ENCODE results near the gene FAM177B. TPM values are rescaled to one million over a fixed set of nuclear protein-coding genes. Genes with fewer than 3 reads are reported as not detected.

FAM177B gene
- 0.53 TPM for total RNA-seq
- 0.41 TPM for polyA plus RNA-seq

DNA sequence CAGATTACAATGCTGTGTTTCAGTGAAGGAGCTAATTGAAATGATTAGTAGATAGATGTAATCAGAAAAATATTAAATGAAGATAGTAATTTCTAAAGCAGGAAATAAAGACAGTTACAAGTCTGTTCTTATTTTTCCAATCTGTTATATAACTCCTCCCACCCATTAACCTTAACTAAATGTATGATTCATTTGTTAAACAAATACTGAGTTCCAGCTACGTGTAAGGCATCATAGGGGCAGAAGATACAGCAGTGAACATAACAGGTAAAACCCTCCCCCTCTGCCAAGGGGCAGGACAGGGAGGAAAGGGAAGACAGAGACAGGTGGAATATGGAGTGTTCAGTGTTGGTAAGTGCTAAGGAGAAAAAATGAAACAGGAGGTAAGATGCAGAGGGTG, at the start of gene FAM177B:
TSS of gene FAM177B (plus strand) at position 231 of the 400 bp plus-strand sequence. CDS start 9,344 bp downstream, outside the sequence.
- Histone ChIP-seq H3K4me3 (ENCODE audit: low read depth, low read length) (no peak within 1 kb of the TSS), H3K27ac (ENCODE audit: low read depth) (no peak within 1 kb of the TSS), H3K36me3 (ENCODE audit: insufficient read depth) (no peaks in the 10 kb centered on the region), H3K4me1 (ENCODE audit: insufficient read depth) (no peaks in the 10 kb centered on the region)
- DNase-seq (ENCODE audit: extremely low spot score): no peak
- 62% methylated on average over 1 of the region's 1 CpG for WGBS

DNA sequence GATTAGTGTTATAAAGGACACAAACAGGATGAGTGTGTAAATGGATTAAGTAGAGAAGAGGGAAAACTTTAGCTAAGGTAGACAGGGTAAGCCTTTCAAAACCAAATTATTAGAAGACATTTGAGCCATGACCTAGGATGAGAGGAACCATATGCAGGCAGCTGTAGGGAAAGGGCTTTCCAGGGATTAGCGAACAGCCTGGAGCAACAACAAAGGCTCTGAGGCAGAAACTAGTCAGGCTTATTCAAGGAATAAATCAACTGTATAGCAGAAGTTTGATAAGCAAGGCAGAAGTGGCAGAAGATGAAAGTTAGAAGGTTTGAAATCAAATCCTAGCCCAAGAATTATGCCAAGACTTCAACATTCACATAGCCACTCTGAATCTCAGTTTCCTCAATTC, 46.0 kb upstream of the FAM177B start:
- H3K4me3 ChIP-seq (ENCODE audit: low read depth, low read length): no peak overlapping the region
- peaks cover 2% of the 10 kb centered on the region for H3K36me3 ChIP-seq (ENCODE audit: insufficient read depth)
- 71% methylated on average over 1 of the region's 1 CpG for WGBS
- no peaks in the 10 kb centered on the region for H3K4me1 ChIP-seq (ENCODE audit: insufficient read depth)
- no peak for DNase-seq (ENCODE audit: extremely low spot score)
- H3K27ac ChIP-seq (ENCODE audit: low read depth): no peak overlapping the region

DNA sequence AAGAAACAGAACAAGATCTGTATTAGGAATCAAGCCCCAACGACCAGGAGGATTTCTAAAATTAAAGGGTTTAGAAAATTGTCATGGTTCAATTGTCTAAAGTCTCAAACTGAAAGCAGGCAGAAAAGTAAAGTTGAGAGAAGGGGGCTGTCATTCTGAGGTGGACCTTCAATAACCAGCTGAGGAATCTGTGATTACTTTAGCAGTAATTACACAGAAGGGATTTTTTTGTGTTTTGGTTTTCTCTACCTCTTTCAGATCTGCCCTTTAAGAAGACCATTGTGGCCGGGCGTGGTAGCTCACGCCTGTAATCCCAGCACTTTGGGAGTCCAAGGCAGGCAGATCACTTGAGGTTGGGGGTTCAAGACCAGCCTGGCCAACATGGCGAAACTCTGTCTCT, 42.1 kb upstream of the FAM177B start:
- no peak overlapping the region for H3K4me3 ChIP-seq (ENCODE audit: low read depth, low read length)
- H3K27ac ChIP-seq (ENCODE audit: low read depth): no peak overlapping the region
- no peaks in the 10 kb centered on the region for H3K4me1 ChIP-seq (ENCODE audit: insufficient read depth)
- 81% methylated on average over 5 of the region's 5 CpGs for WGBS
- DNase-seq (ENCODE audit: extremely low spot score): no peak
- no peaks in the 10 kb centered on the region for H3K36me3 ChIP-seq (ENCODE audit: insufficient read depth)

DNA sequence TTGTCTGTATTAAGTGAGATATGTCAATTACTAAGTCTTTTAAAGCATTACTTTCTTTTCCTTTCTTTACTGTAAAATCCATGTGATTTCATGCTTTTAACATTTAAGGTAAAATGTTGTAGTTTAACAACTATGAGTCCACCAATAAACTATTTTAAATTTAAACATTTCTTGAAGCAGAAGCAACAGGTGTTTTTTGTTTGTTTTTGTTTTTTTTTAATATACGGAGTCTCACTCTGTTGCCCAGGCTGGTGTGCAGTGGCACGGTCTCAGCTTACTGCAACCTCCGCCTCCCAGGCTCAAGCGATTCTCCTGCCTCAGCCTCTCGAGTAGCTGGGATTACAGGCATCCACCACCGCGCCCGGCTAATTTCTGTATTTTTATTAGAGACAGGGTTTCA, 40.3 kb upstream of the FAM177B start:
- DNase-seq (ENCODE audit: extremely low spot score): no peak
- WGBS: 93% methylated on average over 8 of the region's 8 CpGs
- peaks cover 3% of the 10 kb centered on the region for H3K36me3 ChIP-seq (ENCODE audit: insufficient read depth)
- H3K27ac ChIP-seq (ENCODE audit: low read depth): no peak overlapping the region
- H3K4me1 ChIP-seq (ENCODE audit: insufficient read depth): no peaks in the 10 kb centered on the region
- H3K4me3 ChIP-seq (ENCODE audit: low read depth, low read length): no peak overlapping the region

DNA sequence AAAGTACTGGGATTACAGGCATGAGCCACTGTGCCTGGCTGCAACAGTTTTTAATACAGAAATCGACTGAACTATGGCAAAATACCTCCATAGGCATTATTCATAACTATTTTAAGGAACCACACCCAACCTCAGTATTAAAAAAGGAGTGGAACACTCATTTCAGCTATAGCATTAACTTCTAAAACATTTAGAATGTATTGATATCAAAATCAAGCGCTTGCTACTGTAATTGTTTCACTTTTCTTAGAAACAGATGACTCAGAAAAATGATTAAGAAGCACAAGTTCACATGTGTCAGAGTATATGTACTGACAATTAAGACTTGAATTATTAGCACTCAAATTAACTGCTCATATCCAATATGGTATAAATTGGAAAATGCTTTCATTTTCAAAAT, 39.8 kb upstream of the FAM177B start:
- Histone ChIP-seq H3K4me3 (ENCODE audit: low read depth, low read length) (no peak overlapping the region), H3K4me1 (ENCODE audit: insufficient read depth) (no peaks in the 10 kb centered on the region), H3K27ac (ENCODE audit: low read depth) (no peak overlapping the region), H3K36me3 (ENCODE audit: insufficient read depth) (peaks cover 3% of the 10 kb centered on the region)
- no peak for DNase-seq (ENCODE audit: extremely low spot score)
- 93% methylated on average over 2 of the region's 2 CpGs for WGBS

DNA sequence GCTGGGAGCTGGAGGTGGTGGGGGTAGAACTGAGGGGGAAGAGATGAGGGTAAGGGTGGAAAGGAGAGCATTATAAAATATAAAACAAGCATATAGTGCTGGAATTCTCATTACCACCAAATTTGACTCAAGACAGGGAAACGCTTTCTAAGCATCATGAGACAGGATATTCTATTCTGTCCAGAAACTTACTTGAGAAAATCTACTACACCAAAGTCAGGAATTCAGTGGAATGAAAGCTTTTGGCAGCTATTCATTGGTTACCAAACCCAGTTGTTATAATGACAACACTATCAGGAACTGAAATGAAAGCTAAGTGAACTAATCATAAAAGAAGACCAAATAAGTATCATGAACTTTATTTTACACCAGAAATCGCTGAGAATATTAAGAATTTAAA, 39.2 kb upstream of the FAM177B start:
- WGBS: 76% methylated on average over 2 of the region's 2 CpGs

DNA sequence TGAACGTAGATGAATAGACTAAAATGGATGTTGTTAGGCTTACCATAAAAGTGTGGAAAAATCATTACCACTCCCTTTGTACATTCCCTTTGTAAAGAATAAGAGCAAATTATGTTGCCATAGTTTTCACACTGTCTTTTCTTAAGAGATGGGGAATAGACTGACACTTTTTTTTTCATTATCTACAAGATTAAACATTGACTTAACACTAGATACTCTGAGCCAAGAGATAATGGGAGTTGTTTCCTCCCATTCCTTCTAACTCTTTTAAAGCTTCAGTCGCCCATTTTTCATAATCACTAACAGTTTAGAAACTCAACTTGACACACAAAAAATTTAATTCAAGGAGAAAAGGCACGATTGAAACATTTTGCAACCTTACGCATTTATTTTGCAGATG, 34.8 kb upstream of the FAM177B start:
- no peak for DNase-seq (ENCODE audit: extremely low spot score)
- WGBS: 93% methylated on average over 4 of the region's 4 CpGs
- Histone ChIP-seq H3K36me3 (ENCODE audit: insufficient read depth) (peaks cover 5% of the 10 kb centered on the region), H3K27ac (ENCODE audit: low read depth) (no peak overlapping the region), H3K4me3 (ENCODE audit: low read depth, low read length) (no peak overlapping the region), H3K4me1 (ENCODE audit: insufficient read depth) (no peaks in the 10 kb centered on the region)

More for the DNA sequence above, 39.2 kb upstream of the FAM177B start:
- Histone ChIP-seq H3K27ac (ENCODE audit: low read depth) (no peak overlapping the region), H3K4me1 (ENCODE audit: insufficient read depth) (no peaks in the 10 kb centered on the region), H3K36me3 (ENCODE audit: insufficient read depth) (peaks cover 5% of the 10 kb centered on the region), H3K4me3 (ENCODE audit: low read depth, low read length) (no peak overlapping the region)
- DNase-seq (ENCODE audit: extremely low spot score): no peak

DNA sequence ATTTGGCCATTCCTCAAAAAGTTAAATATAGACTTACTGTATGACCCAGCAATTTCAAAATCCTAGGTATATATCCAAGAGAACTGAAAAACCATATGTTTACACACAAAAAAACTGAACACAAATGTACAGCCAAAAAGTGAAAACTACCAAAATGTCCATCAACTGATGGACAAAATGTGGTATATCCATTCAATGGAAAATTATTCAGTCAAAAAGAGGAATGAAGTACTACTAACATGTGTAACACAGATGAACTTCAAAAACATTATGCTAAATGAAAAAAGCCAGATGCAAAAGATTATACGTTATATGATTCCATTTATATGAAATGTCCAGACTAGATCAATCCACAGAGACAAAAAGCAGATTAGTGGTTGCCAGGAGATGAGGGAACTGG, 32.7 kb upstream of the FAM177B start:
- Histone ChIP-seq H3K27ac (ENCODE audit: low read depth) (no peak overlapping the region), H3K36me3 (ENCODE audit: insufficient read depth) (peaks cover 5% of the 10 kb centered on the region), H3K4me1 (ENCODE audit: insufficient read depth) (no peaks in the 10 kb centered on the region), H3K4me3 (ENCODE audit: low read depth, low read length) (no peak overlapping the region)
- WGBS: 72% methylated on average over 1 of the region's 1 CpG
- DNase-seq (ENCODE audit: extremely low spot score): no peak

DNA sequence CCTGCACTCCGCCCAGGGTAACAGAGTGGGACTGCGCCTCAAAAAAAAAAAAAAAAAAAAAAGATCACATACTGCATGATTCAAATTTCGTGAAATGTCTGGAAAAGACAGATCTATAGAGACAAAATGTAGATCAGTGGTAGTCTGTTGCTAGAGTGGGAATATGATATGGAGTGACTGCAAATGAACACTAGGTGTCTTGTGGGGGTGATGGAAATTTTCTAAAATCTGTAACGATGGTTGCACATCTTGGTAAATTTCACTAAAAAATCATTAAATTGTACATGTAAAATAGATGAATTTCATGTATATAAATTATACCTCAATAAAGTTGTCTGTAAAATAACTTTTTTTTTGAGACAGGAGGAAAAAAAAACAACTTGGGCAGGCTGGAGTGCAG, 30.2 kb upstream of the FAM177B start:
- 97% methylated on average over 4 of the region's 4 CpGs for WGBS
- H3K4me3 ChIP-seq (ENCODE audit: low read depth, low read length): no peak overlapping the region

DNA sequence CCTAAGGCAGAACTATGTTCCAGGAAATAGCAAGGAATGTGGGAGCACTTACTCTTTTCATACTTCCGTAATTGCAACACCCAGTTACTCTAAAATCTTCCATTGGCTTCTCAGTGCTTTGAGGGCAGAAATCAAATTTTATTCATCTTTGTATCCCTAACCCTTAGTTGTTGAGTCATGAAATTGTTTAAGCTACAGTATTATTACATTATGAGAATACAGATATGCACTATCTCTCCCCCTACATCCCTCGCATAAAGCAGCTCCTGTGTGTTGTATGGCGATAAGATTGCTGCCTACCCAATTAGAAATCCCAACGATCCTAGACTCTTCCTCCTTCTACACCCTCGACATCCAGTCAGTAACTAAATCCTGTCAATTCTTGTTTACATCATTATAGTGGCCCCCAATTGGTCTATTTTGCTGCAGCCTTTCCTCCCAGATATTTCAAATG, 27.3 kb upstream of the FAM177B start:
- H3K4me1 ChIP-seq (ENCODE audit: insufficient read depth): peaks cover 1% of the 10 kb centered on the region
- H3K27ac ChIP-seq (ENCODE audit: low read depth): no peak overlapping the region
- DNase-seq (ENCODE audit: extremely low spot score): no peak
- no peak overlapping the region for H3K4me3 ChIP-seq (ENCODE audit: low read depth, low read length)
- no peaks in the 10 kb centered on the region for H3K36me3 ChIP-seq (ENCODE audit: insufficient read depth)
- WGBS: 75% methylated on average over 5 of the region's 5 CpGs

More for the DNA sequence above, 30.2 kb upstream of the FAM177B start:
- peaks cover 1% of the 10 kb centered on the region for H3K4me1 ChIP-seq (ENCODE audit: insufficient read depth)
- H3K27ac ChIP-seq (ENCODE audit: low read depth): no peak overlapping the region
- peaks cover 2% of the 10 kb centered on the region for H3K36me3 ChIP-seq (ENCODE audit: insufficient read depth)
- no peak for DNase-seq (ENCODE audit: extremely low spot score)

DNA sequence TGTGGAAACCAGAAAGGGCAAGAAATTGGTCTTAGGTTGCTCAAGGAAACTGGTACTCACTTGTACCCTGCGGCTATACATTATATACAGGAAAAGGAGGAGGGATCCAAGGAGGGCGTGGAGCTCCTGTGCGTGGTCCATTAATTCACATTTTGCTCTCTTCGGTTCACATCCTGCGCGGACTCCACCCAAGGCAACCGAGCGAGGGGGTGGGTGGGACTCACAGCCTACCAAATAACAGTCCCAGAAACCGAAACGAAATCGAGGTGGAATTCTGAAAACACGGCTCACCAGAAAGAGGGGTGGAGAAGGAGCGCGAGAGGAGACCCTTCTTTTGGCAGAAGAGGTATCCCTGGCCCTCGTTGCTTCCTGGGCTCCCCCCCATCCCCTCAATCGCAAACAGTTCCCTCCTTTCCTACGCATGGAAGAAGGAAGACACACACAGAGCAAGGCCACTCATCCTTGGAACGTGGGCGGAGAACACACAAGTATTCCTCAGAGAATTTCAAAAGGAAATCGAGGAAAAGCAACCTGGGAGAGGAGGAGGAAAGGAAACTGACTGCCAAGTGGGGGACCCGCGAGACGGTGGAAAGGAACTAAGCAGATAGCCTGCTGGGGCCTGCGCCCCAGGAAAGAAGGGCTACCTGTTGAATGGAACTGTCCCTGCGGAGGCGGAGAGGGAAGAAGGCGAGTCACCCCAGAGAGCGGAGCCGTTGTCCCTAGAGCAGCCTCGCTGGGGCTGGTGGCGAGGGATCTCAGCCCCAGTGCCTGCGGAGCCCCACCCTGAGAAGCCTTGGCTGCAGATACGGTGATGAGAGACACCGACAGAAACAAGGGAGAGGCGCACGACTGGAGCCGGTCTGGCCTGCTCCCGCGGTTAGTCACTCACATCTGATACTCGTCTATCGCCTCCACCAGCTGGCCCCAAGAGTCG, 25.4 kb upstream of the FAM177B start:
- peak overlapping the region; percentile 66 for H3K4me3 ChIP-seq (ENCODE audit: low read depth, low read length)
- peak overlapping the region; percentile 90 for H3K27ac ChIP-seq (ENCODE audit: low read depth)
- peaks cover 1% of the 10 kb centered on the region for H3K4me1 ChIP-seq (ENCODE audit: insufficient read depth)
- peak; percentile 21 for DNase-seq (ENCODE audit: extremely low spot score)
- WGBS: under 1% methylated on average over 42 of the region's 42 CpGs
- H3K36me3 ChIP-seq (ENCODE audit: insufficient read depth): peaks cover 1% of the 10 kb centered on the region

DNA sequence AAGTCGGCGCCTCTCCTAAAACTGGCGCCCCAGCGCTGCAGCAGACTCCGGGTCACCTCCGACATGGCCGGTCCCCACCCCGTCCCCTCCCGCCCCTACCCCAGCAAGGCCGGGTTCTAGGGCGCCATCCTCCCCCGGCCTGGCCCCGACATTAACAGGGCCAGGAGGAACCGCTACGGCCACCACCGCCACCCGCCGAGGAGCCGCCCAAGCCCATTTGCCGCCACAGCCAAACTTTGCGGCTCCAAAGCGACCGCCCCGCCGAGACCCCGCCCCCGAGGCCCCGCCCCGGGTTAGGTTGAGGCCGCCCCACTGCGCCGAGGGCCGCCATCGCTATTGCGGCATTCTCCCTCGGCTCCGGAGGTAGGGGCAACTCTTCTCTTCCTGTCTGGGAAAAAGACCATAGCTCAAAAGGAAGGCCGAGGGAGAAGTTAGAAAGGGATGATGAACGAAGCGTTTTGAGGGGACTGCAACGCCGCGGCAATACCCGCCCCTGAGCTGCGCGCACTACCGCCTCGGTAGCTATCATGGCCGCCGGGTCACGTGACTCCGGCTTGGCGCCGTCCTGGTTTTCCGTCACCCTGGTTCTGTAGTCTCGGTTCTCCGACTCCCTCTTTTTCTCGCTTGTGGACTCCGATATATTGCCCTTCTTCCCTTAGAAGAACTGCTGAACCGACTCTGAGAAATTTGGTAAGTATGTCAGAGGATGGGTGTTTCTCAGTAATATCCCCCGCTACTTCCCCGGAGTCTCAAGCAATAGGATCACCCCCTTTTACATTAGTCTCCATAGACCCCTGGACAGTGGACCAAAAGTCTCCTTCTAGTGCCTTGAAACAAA, 24.5 kb upstream of the FAM177B start, which contains the start of the genes AIDA and BROX:
TSS of gene AIDA (minus strand) at position 239 of the 838 bp plus-strand sequence. CDS start at position 65, 174 bp downstream.
TSS of gene BROX (plus strand) at position 312 of the 838 bp plus-strand sequence. CDS start 3,136 bp downstream, outside the sequence.
- Histone ChIP-seq H3K36me3 (ENCODE audit: insufficient read depth) (peaks cover 1% of the 10 kb centered on the region), H3K4me1 (ENCODE audit: insufficient read depth) (peaks cover 1% of the 10 kb centered on the region), H3K27ac (ENCODE audit: low read depth) (peak within 1 kb of the TSS; percentile 99), H3K4me3 (ENCODE audit: low read depth, low read length) (peak within 1 kb of the TSS; percentile 66)
- peak; percentile 81 for DNase-seq (ENCODE audit: extremely low spot score)
- WGBS: 5% methylated on average over 55 of the region's 62 CpGs
